H1 (cell line): ENCODE measurements around the gene SMIM13. TPM values are rescaled to one million over a fixed set of nuclear protein-coding genes. Genes with fewer than 3 reads are reported as not detected.

Experiments used
- RNF2 ChIP-seq: fragments of 200-900, 300-1000 bp; sonication (generic); IDR thresholded peaks from 2 replicates; pipeline ENCODE4 v1.7.1; 2016; ENCODE audit warnings: borderline replicate concordance, low read depth, mild to moderate bottlenecking, antibody characterized with exemption, low read length; ENCODE audit not compliant: poor library complexity, severe bottlenecking; ENCODE audit errors: missing control alignments
- SP4 ChIP-seq: IDR thresholded peaks from 2 replicates; pipeline ENCODE4 v1.6.1; 2012; ENCODE audit warnings: low read length, inconsistent platforms
- SUZ12 ChIP-seq: fragments of 200-600 bp; sonication (generic); IDR thresholded peaks from 2 replicates; pipeline ENCODE4 v1.6.1; 2012; ENCODE audit warnings: mild to moderate bottlenecking, inconsistent platforms, low read length, moderate library complexity, mixed read lengths
- TAF1 ChIP-seq: IDR thresholded peaks from 2 replicates; pipeline ENCODE4 v1.6.1; 2011; ENCODE audit warnings: mild to moderate bottlenecking, low read depth, low read length
- polyA plus RNA-seq, 7 experiments: library from polyadenylated mRNA; depleted of rRNA in 3 of 7; stranded (reverse) in 5 of 7; unstranded in 2 of 7; fragments of >200 nt in 5 of 7; fragments of 200-250 nt in 2 of 7; gene quantifications; 1 replicate in 5 of 7; 2 replicates in 1 of 7; 4 replicates in 1 of 7; pipeline versions ENCODE4 v1.2.1 to v1.2.3, GENCODE V29; 2011 to 2013; ENCODE audit warnings: missing spikeins in 2 of 7, mixed read lengths in 2 of 7
- total RNA-seq: library from RNA; stranded (reverse); fragmentation: NEBNext Ultra II Directional; extraction: Animal tissue kit (Norgen Biotek cat#: 25700); gene quantifications from 2 replicates; pipeline ENCODE4 v1.2.1, GENCODE V29; 2021

The SMIM13 gene
- total and polyA plus RNA-seq, 2 of the 8 experiments (the other 6 are each of a cell fraction or from before 2014, with no cell fraction given): 1.7 to 10.6 TPM

DNA sequence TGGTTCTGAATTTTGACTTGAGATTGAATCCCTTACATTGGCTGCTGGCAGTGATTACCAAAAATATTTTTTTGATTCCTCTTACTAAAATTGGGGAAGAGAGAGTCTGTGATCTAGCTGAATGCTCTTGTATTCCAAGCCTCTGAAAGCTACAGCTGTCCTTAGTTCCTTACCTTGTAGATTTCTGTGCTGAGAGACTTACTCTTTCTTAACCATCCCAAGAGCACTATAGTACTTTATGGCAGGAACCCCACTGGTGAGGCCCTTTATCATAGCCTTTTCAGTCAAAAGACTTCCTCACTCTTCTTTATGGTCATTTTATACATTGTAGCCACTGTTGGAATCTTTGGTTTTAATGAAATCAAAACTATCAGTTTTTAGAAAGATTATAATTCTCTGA lies 37.0 kb downstream of the SMIM13 start (continued):
- TF ChIP-seq RNF2: no peak
- TF ChIP-seq SUZ12: no peak
- no peak for TF ChIP-seq TAF1
- TF ChIP-seq SP4: no peak
